ENCODE data around the gene CDC6.

The CDC6 gene

DNA sequence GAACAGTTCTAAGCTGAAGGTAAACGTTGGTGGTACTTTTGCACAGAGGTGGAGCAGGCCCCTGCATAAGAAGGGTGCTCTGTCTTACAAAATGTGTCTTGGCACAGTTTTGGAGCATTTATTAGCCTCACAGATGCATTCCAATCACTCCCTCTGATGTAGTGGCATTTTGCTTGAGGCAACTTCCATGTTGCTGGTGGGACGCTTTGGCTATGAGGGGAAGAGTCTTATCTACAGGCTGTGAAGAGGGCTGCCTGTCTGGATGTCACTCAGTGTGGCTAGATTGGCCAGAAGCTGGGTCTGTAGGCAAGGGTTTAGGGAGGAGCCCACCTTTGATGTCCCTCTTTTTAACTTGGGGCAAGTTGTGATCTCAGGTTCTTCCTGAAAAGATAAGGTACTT, 18.7 kb downstream of the CDC6 start:
- H3K9me3 ChIP-seq (ENCODE audit: insufficient read depth, low read depth, low read length) = no peaks in the 10 kb centered on the region
- no peak overlapping the region for H2AFZ ChIP-seq (ENCODE audit: low read length)
- H3K9me2 ChIP-seq (replicated peaks; ENCODE audit: low read depth, low read length) = no peaks in the 10 kb centered on the region
- H3K36me3 ChIP-seq (ENCODE audit: insufficient read depth, low read length) = peaks cover 15% of the 10 kb centered on the region; the same call in 1 of the 2 replicates
- H3K9ac ChIP-seq (ENCODE audit: low read depth, low read length, poor library complexity, severe bottlenecking) = peak overlapping the region; percentile 76
- peak overlapping the region; percentile 77 for H3K4me2 ChIP-seq (ENCODE audit: low read depth, low read length, poor library complexity, severe bottlenecking)
- H3K79me2 ChIP-seq (ENCODE audit: insufficient read depth, low read length) = peaks cover 13% of the 10 kb centered on the region; the same call in 1 of the 2 replicates
- H4K20me1 ChIP-seq (ENCODE audit: insufficient read depth, low read length, poor library complexity, severe bottlenecking) = no peaks in the 10 kb centered on the region
- TF ChIP-seq, protein P1, sequence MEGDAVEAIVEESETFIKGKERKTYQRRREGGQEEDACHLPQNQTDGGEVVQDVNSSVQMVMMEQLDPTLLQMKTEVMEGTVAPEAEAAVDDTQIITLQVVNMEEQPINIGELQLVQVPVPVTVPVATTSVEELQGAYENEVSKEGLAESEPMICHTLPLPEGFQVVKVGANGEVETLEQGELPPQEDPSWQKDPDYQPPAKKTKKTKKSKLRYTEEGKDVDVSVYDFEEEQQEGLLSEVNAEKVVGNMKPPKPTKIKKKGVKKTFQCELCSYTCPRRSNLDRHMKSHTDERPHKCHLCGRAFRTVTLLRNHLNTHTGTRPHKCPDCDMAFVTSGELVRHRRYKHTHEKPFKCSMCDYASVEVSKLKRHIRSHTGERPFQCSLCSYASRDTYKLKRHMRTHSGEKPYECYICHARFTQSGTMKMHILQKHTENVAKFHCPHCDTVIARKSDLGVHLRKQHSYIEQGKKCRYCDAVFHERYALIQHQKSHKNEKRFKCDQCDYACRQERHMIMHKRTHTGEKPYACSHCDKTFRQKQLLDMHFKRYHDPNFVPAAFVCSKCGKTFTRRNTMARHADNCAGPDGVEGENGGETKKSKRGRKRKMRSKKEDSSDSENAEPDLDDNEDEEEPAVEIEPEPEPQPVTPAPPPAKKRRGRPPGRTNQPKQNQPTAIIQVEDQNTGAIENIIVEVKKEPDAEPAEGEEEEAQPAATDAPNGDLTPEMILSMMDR (conservative IDR thresholded peaks at IDR 0.05; ENCODE audit: low read length) = no peak
- TF ChIP-seq EZH2phosphoT487 (IDR thresholded peaks at IDR 0.05; ENCODE audit: borderline replicate concordance) = no peak
- peaks cover 8% of the 10 kb centered on the region for H3F3A ChIP-seq (ENCODE audit: low read depth)
- H3K27me3 ChIP-seq (ENCODE audit: insufficient read depth, low read length, poor library complexity, severe bottlenecking) = no peaks in the 10 kb centered on the region
- peak overlapping the region; percentile 57 for H3K4me3 ChIP-seq (ENCODE audit: low read length, poor library complexity, severe bottlenecking)
- H3K4me1 ChIP-seq (ENCODE audit: insufficient read depth, low read length, poor library complexity, severe bottlenecking) = peaks cover 68% of the 10 kb centered on the region

DNA sequence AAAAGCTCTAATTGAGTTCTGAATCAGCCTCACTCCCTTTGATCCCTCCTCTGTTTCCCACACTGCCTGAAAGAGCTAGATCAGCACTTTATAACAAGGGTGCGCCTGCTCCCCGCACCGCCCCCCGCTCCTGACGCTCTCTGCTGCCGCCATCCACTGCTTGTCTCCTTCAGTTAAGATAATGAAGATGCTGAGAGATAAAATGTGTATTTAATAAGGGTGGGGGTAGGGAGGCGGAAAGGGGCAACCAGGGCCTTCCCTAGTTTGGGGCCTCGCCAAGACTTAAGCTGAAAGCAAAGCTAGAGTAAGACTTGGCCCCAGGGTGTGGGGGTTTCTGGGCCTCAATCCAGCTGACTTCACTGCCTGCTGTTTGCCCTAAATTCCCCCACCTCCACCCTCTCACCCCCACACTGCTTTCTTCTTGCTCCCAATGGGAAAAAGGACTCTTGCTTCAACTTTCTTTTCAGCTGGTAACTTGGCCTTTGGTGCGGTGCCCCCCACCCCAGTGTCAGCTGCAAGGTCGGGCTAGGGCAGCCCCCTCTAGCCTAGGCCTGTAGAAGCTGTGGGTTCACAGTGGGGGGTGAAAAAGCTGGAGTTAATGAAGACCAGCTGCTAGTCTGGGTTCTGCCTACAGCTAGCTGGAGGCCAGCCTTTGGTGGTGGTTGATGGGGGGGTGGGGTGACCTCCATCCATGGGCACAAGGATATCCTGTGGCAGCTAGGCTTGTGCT, 19.5 kb downstream of the CDC6 start:
- TF ChIP-seq, protein P1 (conservative IDR thresholded peaks at IDR 0.05; ENCODE audit: low read length) = no peak
- no peak for TF ChIP-seq EZH2phosphoT487 (IDR thresholded peaks at IDR 0.05; ENCODE audit: borderline replicate concordance)
- peaks cover 8% of the 10 kb centered on the region for H3F3A ChIP-seq (ENCODE audit: low read depth)
- H3K9me3 ChIP-seq (ENCODE audit: insufficient read depth, low read depth, low read length) = no peaks in the 10 kb centered on the region
- no peaks in the 10 kb centered on the region for H3K27me3 ChIP-seq (ENCODE audit: insufficient read depth, low read length, poor library complexity, severe bottlenecking)
- H3K9me2 ChIP-seq (replicated peaks; ENCODE audit: low read depth, low read length) = no peaks in the 10 kb centered on the region
- peak overlapping the region; percentile 57 for H3K4me3 ChIP-seq (ENCODE audit: low read length, poor library complexity, severe bottlenecking)
- H3K9ac ChIP-seq (ENCODE audit: low read depth, low read length, poor library complexity, severe bottlenecking) = peak overlapping the region; percentile 76
- H3K4me2 ChIP-seq (ENCODE audit: low read depth, low read length, poor library complexity, severe bottlenecking) = peak overlapping the region; percentile 77
- H3K4me1 ChIP-seq (ENCODE audit: insufficient read depth, low read length, poor library complexity, severe bottlenecking) = peaks cover 76% of the 10 kb centered on the region
- peaks cover 8% of the 10 kb centered on the region; the same call in 1 of the 2 replicates for H3K36me3 ChIP-seq (ENCODE audit: insufficient read depth, low read length)
- peaks cover 13% of the 10 kb centered on the region; the same call in 1 of the 2 replicates for H3K79me2 ChIP-seq (ENCODE audit: insufficient read depth, low read length)
- H2AFZ ChIP-seq (ENCODE audit: low read length) = no peak overlapping the region
- H4K20me1 ChIP-seq (ENCODE audit: insufficient read depth, low read length, poor library complexity, severe bottlenecking) = no peaks in the 10 kb centered on the region

DNA sequence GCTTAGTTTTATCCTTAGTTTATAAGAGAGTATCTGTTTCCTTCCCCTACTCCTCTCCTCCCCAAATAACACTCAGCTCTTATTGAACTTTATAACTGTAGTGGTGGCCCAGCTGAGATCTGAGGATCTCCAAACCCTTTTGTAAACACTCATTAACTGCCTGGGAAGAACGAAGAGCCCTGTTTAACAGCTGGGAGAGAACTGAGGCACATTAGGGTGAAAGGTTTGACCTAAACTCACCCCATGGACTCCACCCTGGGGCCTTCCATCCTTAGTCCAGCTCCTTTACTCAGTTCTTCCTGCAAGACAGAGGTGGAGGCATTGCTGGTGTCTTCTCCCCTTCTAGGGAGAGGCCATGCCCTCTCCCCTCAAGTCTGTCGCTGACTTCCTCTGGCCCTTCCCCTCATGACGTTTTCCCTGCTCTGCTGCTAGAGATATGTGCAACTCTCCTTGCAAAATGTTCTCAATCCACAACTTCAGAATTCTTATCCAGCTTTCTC, 20.1 kb downstream of the CDC6 start:
- Histone ChIP-seq H3K9me3 (ENCODE audit: insufficient read depth, low read depth, low read length) (no peaks in the 10 kb centered on the region), H3K4me2 (ENCODE audit: low read depth, low read length, poor library complexity, severe bottlenecking) (peak overlapping the region; percentile 77)
- no peak for TF ChIP-seq EZH2phosphoT487 (IDR thresholded peaks at IDR 0.05; ENCODE audit: borderline replicate concordance)
- TF ChIP-seq, protein P1 (conservative IDR thresholded peaks at IDR 0.05; ENCODE audit: low read length) = no peak

More for the DNA sequence above, 20.1 kb downstream of the CDC6 start:
- Histone ChIP-seq H3K4me3 (ENCODE audit: low read length, poor library complexity, severe bottlenecking) (peak overlapping the region; percentile 57), H3K4me1 (ENCODE audit: insufficient read depth, low read length, poor library complexity, severe bottlenecking) (peaks cover 82% of the 10 kb centered on the region), H3K36me3 (ENCODE audit: insufficient read depth, low read length) (peaks cover 1% of the 10 kb centered on the region; the same call in 1 of the 2 replicates), H3K9ac (ENCODE audit: low read depth, low read length, poor library complexity, severe bottlenecking) (peak overlapping the region; percentile 76), H2AFZ (ENCODE audit: low read length) (no peak overlapping the region), H3F3A (ENCODE audit: low read depth) (peaks cover 8% of the 10 kb centered on the region), H3K27me3 (ENCODE audit: insufficient read depth, low read length, poor library complexity, severe bottlenecking) (no peaks in the 10 kb centered on the region), H3K9me2 (replicated peaks; ENCODE audit: low read depth, low read length) (no peaks in the 10 kb centered on the region), H3K79me2 (ENCODE audit: insufficient read depth, low read length) (peaks cover 13% of the 10 kb centered on the region; the same call in 1 of the 2 replicates), H4K20me1 (ENCODE audit: insufficient read depth, low read length, poor library complexity, severe bottlenecking) (no peaks in the 10 kb centered on the region)
